ENCODE data around the gene PIEZO2.

GRCh38 chr18:10890022-10890421 is 259.3 kb downstream of the PIEZO2 start:
- TF ChIP-seq, protein P1, sequence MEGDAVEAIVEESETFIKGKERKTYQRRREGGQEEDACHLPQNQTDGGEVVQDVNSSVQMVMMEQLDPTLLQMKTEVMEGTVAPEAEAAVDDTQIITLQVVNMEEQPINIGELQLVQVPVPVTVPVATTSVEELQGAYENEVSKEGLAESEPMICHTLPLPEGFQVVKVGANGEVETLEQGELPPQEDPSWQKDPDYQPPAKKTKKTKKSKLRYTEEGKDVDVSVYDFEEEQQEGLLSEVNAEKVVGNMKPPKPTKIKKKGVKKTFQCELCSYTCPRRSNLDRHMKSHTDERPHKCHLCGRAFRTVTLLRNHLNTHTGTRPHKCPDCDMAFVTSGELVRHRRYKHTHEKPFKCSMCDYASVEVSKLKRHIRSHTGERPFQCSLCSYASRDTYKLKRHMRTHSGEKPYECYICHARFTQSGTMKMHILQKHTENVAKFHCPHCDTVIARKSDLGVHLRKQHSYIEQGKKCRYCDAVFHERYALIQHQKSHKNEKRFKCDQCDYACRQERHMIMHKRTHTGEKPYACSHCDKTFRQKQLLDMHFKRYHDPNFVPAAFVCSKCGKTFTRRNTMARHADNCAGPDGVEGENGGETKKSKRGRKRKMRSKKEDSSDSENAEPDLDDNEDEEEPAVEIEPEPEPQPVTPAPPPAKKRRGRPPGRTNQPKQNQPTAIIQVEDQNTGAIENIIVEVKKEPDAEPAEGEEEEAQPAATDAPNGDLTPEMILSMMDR (IDR thresholded peaks at IDR 0.05; ENCODE audit: poor library complexity, severe bottlenecking): no peak
- TF ChIP-seq POLR2AphosphoS5 (IDR thresholded peaks at IDR 0.05) (no peak), EZH2 (IDR thresholded peaks at IDR 0.05; ENCODE audit: borderline replicate concordance, insufficient read depth, low read length, poor library complexity, severe bottlenecking) (no peak)
